Activated CD4-positive, alpha-beta T cell treated with anti-CD3 and anti-CD28 coated beads, Interleukin-2, amount 50 U/mL, for 48 hours (primary cell): Measurements from ENCODE around the gene HOOK2.
A peak's percentile ranks its signal among the peaks of the same experiment; 100 is the strongest.
"Not testable (repeated sequence)": the region's sequence is repeated elsewhere in the genome, so short reads cannot be mapped to it uniquely, and the experiment has no call there.

Source experiments
- DNase-seq, 2 experiments: peaks; one replicate each; pipeline ENCODE4 v3.0.0-alpha.2; 2020

Gene HOOK2

GRCh38 chr19:12751635-12752034 lies 23.7 kb downstream of the HOOK2 start, which contains the start of gene BEST2:
BEST2 (plus strand) TSS chr19:12751791; CDS start chr19:12752593, 802 bp downstream.
- no peak for DNase-seq

DNA sequence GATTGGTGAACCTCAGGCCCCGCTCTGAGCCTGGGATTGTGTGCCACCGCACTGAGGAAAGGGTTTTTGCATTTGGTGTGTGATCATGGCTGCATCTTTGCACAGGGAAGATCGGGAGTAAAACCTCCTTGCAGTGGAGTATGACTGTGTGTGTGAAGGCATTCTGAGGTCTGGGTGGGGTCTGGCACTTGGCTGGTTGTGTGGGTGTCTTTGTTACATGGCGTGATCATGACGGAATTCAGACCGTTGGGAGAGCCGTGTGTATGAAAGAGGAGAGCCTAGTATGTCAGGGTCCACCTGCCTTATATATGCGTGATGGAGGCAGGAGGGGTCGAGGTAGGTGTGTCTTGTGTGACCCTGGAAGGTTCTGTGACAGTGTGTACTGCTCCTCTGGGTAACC lies 24.5 kb downstream of the HOOK2 start:
- DNase-seq = no peak

DNA sequence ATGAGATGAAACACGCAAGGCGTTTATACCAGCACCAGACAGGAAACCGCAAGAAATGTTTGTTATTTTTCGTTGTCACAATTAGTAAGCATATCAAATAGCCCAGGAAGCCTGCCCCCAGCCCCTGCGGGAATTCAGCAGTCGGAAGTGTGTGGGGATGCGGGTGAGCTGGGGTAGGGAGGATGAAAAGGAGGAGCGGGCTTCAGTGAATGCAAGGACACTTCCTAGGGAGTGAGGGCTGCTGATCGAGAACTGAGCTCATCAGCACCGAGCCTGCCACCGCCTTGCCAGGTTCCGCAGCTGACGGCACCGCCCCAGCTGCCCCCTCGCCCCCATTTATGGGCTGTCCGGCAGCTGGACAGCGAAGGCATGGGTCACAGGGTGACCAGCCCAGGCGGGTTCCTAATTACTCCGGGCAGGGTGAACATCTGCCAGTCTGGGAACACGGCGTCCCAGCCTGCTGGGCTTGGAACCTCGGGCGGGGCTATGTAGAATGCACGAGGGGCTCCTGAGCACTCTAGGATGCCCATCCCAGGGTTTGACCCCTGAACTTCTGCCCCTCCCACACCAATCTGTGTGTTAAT lies 25.3 kb downstream of the HOOK2 start:
- no peak for DNase-seq

GRCh38 chr19:12748489-12748888 lies 26.9 kb downstream of the HOOK2 start:
- no peak for DNase-seq

DNA sequence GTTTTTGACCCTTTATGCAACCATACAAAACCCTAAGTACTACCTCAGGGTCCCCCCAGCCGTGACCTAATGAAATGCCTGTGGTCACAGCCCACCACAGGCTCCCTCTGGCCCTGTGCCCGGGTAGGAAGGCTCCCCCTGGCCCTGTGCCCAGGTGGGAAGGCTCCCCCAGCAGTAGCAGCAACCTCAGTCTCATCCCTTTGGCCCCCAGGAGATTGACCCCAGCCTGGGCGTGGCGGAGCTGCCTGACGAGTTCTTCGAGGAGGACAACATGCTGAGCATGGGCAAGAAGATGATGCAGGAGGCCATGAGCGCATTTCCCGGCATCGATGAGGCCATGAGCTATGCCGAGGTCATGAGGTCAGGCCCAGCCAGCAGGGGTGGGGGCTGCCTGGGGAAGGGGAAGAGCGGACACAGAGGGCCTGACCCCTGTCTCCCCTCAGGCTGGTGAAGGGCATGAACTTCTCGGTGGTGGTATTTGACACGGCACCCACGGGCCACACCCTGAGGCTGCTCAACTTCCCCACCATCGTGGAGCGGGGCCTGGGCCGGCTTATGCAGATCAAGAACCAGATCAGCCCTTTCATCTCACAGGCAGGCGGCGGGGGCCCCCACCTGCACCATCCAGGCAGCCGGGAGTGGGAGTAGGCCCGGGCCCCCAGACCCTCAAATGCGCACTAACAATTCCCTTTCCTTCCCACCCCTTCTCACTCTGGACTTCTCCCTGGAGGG lies 30.0 kb downstream of the HOOK2 start:
- no peak for DNase-seq

- no peak for DNase-seq
These were observed 37.5 kb downstream of the HOOK2 start for GRCh38 chr19:12737835-12738351.

DNA sequence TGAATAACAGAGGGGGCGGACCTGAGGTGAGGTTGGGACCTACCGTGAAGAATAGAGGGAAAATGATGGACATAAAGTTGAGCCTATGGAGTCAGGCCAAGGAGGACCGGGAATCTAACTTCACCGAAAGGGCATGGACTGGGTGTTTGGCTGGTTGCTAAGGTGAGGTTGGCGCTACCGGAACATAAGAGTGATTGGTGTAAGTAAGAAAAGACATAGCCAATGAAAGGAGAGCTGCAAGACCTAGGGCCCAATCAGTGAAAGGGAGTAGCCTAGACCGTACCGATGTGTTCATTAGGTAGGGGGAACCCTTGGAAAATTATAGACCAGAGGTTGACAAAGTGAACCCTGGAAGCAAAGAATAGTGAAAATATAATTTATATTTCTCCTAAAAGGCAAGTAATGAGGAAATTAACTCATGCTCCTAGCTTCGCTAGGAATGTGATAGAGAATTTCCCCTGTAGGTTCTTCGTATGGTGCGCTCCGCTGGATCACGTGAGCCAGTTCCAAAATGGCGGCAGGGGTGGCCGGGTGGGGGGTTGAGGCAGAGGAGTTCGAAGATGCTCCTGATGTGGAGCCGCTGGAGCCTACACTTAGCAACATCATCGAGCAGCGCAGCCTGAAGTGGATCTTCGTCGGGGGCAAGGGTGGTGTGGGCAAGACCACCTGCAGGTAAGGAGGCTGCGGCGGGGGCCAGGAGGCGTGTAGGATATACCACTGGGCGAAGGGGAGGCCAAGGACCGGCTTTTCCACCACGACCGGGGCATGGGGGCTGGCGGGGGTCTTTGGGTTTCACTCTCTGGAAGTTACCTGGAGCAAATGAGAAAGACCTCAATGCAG lies 38.1 kb downstream of the HOOK2 start, which contains the start of gene GET3:
GET3 (plus strand) TSS at position 503 of the 840 bp plus-strand sequence; CDS start at position 512, 9 bp downstream.
- peak; percentile 78 to 83 for DNase-seq

GRCh38 chr19:12733369-12734214 lies 41.8 kb downstream of the HOOK2 start:
- DNase-seq = peak; percentile 57 to 66

DNA sequence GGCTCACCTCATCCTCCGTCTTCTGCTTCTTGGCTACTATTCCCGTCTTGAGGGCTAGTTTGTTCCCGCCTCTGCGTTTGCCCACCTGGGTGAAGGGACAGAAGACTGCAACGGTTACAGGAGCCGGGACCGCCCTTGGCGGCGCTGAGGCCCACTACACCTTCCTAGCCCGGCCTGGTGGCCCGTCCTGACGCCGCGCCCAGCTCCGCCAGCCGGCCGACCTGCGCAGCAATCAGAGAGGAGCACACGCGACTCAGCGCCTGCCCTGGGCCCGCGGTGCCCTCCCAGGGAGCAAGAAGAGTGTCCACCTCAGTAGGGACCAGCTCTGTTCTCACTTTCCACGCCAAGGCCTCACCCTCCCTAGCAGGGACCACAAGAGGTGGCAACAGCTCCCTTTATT lies 44.0 kb downstream of the HOOK2 start:
- no peak for DNase-seq

- DNase-seq = no peak
These were observed 45.3 kb downstream of the HOOK2 start for GRCh38 chr19:12730064-12730463.

DNA sequence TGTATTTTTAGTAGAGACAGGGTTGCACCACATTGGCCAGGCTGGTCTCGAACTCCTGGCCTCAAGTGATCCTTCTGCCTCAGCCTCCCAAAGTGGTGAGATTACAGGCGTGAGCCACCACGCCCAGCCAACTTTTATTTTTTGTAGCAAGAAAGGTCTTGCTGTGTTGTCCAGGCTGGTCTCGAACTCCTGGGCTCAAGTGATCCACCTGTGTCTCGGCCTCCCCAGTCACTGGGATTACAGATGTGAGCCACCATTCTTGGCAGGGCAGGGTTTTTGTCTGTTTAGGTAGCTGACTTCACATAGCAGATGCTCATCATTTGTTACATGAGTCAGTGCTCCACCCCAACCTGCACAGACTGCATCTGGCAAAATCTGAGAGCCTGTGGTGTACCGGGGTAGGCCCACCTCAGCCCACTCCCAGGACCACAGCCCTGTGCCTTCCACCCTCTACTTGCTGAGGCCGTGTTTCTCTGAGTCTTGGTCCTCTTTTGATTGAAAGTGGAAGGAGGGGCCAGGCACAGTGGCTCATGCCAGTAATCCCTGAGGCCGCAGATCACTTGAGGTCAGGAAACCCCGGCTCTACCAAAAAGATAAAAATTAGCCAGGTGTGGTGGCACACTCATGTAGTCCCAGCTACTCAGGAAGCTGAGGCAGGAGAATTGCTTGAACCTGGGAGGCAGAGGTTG lies 47.5 kb downstream of the HOOK2 start:
- DNase-seq = no peak

GRCh38 chr19:12726988-12727316 lies 48.4 kb downstream of the HOOK2 start:
- DNase-seq = no peak

DNA sequence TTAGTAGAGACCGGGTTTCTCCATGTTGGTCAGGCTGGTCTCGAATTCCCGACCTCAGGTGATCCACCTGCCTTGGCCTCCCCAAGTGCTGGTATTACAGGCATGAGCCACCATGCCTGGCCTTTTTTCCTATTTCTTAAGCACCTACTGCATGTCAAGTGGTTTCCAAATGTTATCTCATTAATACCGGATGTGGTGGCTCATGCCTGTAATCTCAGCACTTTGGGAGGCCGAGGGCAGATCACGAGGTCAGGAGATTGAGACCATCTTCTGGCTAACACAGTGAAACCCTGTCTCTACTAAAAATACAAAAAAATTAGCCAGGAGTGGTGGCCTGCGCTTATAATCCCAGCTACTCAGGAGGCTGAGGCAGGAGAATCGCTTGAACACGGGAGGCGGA lies 49.7 kb downstream of the HOOK2 start:
- DNase-seq = not testable (repeated sequence)

DNA sequence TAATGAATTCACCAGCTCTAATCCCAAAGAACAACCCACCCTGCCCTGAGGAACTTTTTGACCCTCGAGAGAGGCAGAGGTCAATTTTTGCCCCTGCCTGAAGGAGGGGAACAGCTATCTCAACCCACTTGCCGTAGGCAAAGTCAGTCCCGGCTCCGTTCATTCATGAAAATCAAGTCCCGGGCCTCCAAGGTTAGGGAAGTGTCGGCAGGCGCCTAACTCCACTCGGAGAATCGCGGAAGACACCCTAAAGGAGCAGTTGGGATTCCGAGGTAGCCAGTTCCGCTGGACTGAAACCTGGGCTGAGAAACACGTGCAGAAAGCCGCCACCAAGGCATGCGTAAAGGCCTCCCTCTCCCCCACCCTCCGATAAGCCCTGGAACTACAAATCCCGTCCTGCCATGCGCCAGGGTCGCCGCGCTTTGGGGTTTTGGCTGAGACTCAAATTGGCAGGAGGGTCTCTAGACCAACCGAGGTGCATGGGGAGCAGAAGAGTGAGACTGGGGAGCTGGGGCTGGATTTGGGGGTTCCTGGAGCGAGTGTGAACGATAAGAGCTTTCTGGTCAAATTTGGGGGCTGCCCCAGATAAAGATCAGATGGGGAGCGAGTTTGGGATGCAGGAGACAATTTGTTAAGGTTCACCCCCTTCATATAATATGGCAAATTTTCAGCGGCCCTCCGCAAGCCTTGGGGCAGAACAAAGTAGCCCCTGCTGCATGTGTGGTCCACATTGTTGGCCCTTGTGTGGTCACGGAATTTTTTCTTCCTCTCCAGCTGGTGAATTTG lies 51.5 kb downstream of the HOOK2 start, which contains the start of gene TNPO2:
TNPO2 (minus strand) TSS at position 292 of the 786 bp plus-strand sequence. CDS start 2,955 bp downstream, outside the sequence.
- peak; percentile 79 to 84 for DNase-seq

DNA sequence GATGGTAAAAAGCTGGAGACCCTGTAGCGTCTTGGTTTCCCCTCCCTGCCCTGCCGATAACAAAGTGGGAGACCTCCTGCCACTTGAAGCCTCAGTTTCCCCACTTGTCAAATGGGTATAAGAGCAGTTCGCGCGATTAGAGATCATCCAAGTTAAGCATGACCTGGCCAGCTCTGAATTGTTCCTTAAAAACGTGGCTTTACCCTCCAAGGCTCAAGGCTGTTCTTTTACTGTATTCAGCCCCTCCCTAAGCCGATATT lies 52.0 kb downstream of the HOOK2 start:
- no peak for DNase-seq

DNA sequence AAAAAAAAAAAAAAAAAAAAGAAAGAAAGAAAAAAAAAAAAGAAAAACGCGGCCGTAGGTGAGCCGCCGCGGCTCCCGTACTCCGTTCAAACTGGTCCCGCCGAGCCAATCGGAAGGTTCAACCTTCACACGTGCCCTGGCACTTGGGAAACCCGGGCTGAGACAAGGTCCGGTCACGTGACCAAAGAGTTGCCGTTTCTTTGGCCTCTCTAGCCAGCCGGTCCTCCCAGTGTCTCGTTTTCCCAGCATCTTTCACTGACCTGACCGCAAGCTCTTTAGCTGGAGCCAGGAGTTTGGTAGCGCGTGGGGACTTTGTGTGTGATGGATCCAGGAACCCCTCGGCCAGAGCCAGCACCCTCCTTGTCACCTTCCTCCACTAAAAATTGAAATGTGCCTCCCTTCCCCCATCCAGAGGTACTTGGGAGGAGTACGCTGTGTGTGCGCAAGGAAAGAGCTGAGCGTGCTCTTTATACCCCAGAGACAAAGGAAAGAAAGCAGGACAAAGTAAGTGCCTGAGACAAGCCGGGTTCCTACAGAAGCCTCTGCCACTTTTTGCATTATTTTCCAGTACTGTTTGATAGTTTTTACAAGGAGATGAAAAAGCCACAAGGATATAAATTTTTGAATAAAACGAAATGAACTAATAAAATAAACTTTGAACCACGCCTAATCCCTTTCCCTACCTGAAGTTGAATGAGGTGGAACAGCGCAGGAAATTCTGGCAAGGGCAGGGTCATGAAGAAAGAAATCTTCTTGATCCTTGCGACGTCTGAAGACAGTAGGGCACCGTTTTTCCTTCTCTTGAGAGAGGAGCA lies 52.6 kb downstream of the HOOK2 start:
- DNase-seq = peak; percentile 90 to 94

- DNase-seq = peak; percentile 51 to 56
These were observed 53.4 kb downstream of the HOOK2 start for GRCh38 chr19:12721656-12722565.

DNA sequence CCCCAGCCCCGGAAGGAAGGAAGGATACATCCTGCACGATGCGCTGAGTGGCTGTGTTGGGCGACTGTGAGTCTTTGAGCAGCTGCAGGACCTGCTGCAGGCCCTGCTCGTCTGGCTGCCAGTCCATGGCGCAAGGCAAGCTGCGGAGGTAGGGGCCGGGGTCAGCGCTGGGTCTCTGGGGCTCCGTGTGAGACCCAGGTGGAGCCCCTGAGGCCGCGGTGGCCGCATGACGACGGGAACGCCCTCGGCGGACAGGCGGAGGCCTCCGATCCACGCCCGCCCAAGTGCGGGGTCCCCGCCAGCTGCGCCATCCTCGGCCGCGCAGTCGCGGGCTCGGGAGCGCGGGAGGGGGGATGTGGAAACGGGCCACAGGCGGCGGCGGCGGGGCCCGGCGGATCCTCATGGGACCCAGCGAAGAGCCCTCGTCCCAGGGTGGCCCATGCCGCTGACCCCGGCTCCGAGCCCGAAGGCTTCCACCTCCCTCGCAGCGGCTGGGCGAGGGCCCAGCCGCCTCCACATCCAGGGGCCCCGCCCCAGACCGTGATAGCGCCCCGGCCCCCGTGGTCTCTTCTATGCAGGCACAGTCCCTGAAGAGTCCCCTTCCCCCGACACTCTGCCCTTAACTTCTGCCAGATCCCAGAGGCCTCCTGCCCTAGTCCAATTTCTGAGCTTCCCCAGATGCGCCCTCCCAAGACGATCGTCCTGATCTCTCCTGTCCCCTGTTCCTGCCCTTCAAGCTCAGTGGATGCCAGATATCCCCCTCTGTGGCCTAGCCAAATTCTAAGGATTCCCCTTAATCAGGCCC lies 54.3 kb downstream of the HOOK2 start:
- DNase-seq = peak in 1 of 2 experiments; percentile 25
